Trophoblast cell (in vitro differentiated cells and primary cell): Measurements from ENCODE around the gene WDR46.
A peak's percentile ranks its signal among the peaks of the same experiment; 100 is the strongest.

Experiments used
- DNase-seq, 2 donors: peaks; one replicate each; pipeline ENCODE4 v3.0.0-alpha.2; 2016
- H2AFZ ChIP-seq: 2 replicates; pipeline ENCODE4 v1.6.1; 2013; ENCODE audit warnings: low read length, moderate library complexity, mild to moderate bottlenecking; ENCODE audit not compliant: insufficient read depth, poor library complexity
- H2AK5ac ChIP-seq: 2 replicates; pipeline ENCODE4 v1.6.1; 2013; ENCODE audit warnings: mild to moderate bottlenecking, low read length
- H2BK120ac ChIP-seq: 2 replicates; pipeline ENCODE4 v1.6.1; 2013; ENCODE audit warnings: low read length, mild to moderate bottlenecking, moderate library complexity; ENCODE audit not compliant: insufficient read depth, poor library complexity
- H2BK12ac ChIP-seq: 2 replicates; pipeline ENCODE4 v1.6.1; 2013; ENCODE audit warnings: mild to moderate bottlenecking, low read length, moderate library complexity
- H2BK5ac ChIP-seq: 2 replicates; pipeline ENCODE4 v1.6.1; 2013; ENCODE audit warnings: low read length, low read depth, moderate library complexity, mild to moderate bottlenecking; ENCODE audit not compliant: poor library complexity
- H3K14ac ChIP-seq: 2 replicates; pipeline ENCODE4 v1.6.1; 2013; ENCODE audit warnings: mild to moderate bottlenecking, low read length
- H3K18ac ChIP-seq: 2 replicates; pipeline ENCODE4 v1.6.1; 2013; ENCODE audit warnings: mild to moderate bottlenecking, low read length
- H3K23ac ChIP-seq: 2 replicates; pipeline ENCODE4 v1.6.1; 2013; ENCODE audit warnings: low read length
- H3K27ac ChIP-seq: 2 replicates; pipeline ENCODE4 v1.5.1; 2013; ENCODE audit warnings: low read depth, mild to moderate bottlenecking, inconsistent platforms, low read length, moderate library complexity
- H3K27me3 ChIP-seq: 2 replicates; pipeline ENCODE4 v1.6.1; 2013; ENCODE audit warnings: inconsistent platforms, mild to moderate bottlenecking, low read length, moderate library complexity; ENCODE audit not compliant: insufficient read depth
- H3K36me3 ChIP-seq, 2 experiments: 1 replicate in 1 of 2; 2 replicates in 1 of 2; pipeline ENCODE4 v1.6.1; 2013; ENCODE audit warnings: low read length in 2 of 2, mild to moderate bottlenecking in 2 of 2, moderate library complexity in 1 of 2; ENCODE audit not compliant: insufficient read depth in 2 of 2, control insufficient read depth in 1 of 2
- H3K4ac ChIP-seq: 2 replicates; pipeline ENCODE4 v1.6.1; 2013; ENCODE audit warnings: low read depth, mild to moderate bottlenecking, low read length, moderate library complexity
- H3K4me1 ChIP-seq, 2 experiments: 1 replicate in 1 of 2; 2 replicates in 1 of 2; pipeline ENCODE4 v1.6.1; 2013; ENCODE audit warnings: low read length in 2 of 2, mild to moderate bottlenecking in 2 of 2, moderate library complexity in 1 of 2; ENCODE audit not compliant: insufficient read depth in 2 of 2, control insufficient read depth in 1 of 2
- H3K4me2 ChIP-seq: 2 replicates; pipeline ENCODE4 v1.6.1; 2013; ENCODE audit warnings: inconsistent platforms, mild to moderate bottlenecking, low read length, moderate library complexity
- H3K4me3 ChIP-seq: 2 replicates; pipeline ENCODE4 v1.5.1; 2013; ENCODE audit warnings: mild to moderate bottlenecking, low read depth, low read length, inconsistent platforms
- H3K79me1 ChIP-seq: one replicate; pipeline ENCODE4 v1.6.1; 2013; ENCODE audit warnings: low read length
- H3K79me2 ChIP-seq: 2 replicates; pipeline ENCODE4 v1.6.1; 2013; ENCODE audit warnings: low read length, mild to moderate bottlenecking; ENCODE audit not compliant: control insufficient read depth, insufficient read depth, poor library complexity
- H3K9ac ChIP-seq: 2 replicates; pipeline ENCODE4 v1.6.1; 2013; ENCODE audit warnings: mild to moderate bottlenecking, low read length
- H3K9me3 ChIP-seq: 2 replicates; pipeline ENCODE4 v1.6.1; 2013; ENCODE audit warnings: low read depth, mild to moderate bottlenecking, control low read depth, inconsistent platforms, low read length; ENCODE audit not compliant: insufficient read depth
- H4K12ac ChIP-seq: 2 replicates; pipeline ENCODE4 v1.6.1; 2013; ENCODE audit warnings: low read depth, mild to moderate bottlenecking, low read length, moderate library complexity
- H4K8ac ChIP-seq: 2 replicates; pipeline ENCODE4 v1.6.1; 2013; ENCODE audit warnings: low read depth, mild to moderate bottlenecking, low read length, moderate library complexity
- H4K91ac ChIP-seq: one replicate; pipeline ENCODE4 v1.6.1; 2013; ENCODE audit warnings: low read depth, mild to moderate bottlenecking, low read length, moderate library complexity
- WGBS: extraction: QIAGEN DNeasy Blood & Tissue Kit; methylation state at CpG from one replicate; pipeline ENCODE4 v1.1.7; 2013; ENCODE audit warnings: missing lambda C conversion rate; ENCODE audit not compliant: insufficient read length, insufficient coverage; ENCODE audit errors: extremely low coverage; 5-methylcytosine and 5-hydroxymethylcytosine counted together

Gene WDR46

DNA sequence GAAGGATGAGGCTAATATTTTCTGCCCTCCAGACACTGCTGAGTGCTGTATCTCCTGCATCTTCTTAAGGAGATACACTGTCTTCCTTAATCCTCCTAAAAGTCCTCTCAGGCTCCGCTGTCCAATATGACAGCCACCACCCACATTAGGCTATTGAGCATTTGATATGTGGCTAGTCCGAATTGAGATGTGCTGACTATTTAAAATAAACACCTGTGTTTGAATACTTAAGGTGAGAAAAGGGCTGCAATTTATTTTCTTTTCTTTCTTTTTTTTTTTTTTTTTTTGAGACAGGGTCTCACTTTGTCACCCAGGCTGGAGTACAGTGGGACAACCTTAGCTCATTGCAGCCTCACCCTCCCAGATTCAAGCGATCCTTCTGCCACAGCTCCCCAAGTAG is 12.8 kb upstream of the WDR46 start:
- H3K14ac ChIP-seq: no peak overlapping the region
- no peak overlapping the region for H2BK12ac ChIP-seq
- H2AK5ac ChIP-seq: no peak overlapping the region
- peaks cover 25% of the 10 kb centered on the region for H3K79me1 ChIP-seq
- no peak overlapping the region for H3K18ac ChIP-seq
- H3K27me3 ChIP-seq: no peaks in the 10 kb centered on the region
- no peak overlapping the region for H4K91ac ChIP-seq
- H2BK120ac ChIP-seq: no peak overlapping the region
- no CpG with 5 or more reads among the region's 3 CpGs for WGBS
- H3K9me3 ChIP-seq: no peaks in the 10 kb centered on the region
- H3K79me2 ChIP-seq: peaks cover 15% of the 10 kb centered on the region
- H2AFZ ChIP-seq: no peak overlapping the region
- no peak overlapping the region for H4K12ac ChIP-seq
- DNase-seq: no peak
- no peak overlapping the region for H3K4me2 ChIP-seq
- no peak overlapping the region for H3K4me3 ChIP-seq
- H3K9ac ChIP-seq: no peak overlapping the region
- H3K36me3 ChIP-seq: peaks cover 10 to 18% of the 10 kb centered on the region in 2 experiments
- H4K8ac ChIP-seq: no peak overlapping the region
- peaks cover 2 to 4% of the 10 kb centered on the region in 2 experiments for H3K4me1 ChIP-seq
- no peak overlapping the region for H3K27ac ChIP-seq
- H2BK5ac ChIP-seq: no peak overlapping the region
- no peak overlapping the region for H3K23ac ChIP-seq
- no peak overlapping the region for H3K4ac ChIP-seq

DNA sequence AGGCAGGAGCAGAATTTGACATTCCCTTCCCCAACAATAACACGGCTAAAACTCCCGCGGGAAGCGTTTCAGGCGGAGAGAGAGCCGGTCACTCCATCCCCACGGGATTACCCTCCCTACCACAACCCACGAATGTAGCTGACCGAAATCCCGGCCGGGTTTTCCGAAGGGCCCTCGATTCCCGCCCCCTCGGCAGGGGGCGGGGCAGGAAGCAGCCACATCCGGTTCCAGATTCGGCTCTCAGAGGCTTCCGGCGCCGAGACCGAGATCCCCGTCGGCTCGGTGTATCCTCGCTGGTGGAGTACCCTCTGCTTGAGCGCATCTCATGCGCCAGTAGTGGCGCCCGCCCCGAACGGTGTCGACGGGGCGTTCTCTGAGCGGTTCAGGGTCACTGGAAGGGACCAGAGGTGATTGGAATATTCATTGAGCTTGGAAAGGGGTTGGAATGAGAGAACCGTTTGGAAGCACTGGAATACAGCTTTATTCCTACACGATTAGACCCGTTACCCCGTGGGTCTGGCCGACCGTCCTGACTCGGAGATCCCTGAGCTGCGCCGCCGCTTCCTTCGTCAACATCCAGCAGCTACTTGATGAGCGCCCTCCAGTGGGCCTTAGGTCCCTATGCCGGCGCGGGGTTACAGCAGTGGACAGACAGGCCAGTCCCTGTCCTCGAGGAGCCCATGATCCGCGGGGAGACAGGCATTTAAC is 10.4 kb upstream of the WDR46 start:
- Histone ChIP-seq H3K79me1 (peaks cover 25% of the 10 kb centered on the region), H3K18ac (peak overlapping the region; percentile 91), H4K12ac (peak overlapping the region; percentile 77), H3K27ac (peak overlapping the region; percentile 92), H3K23ac (no peak overlapping the region), H2BK5ac (peak overlapping the region; percentile 94), H3K36me3 (peaks cover 24 to 27% of the 10 kb centered on the region in 2 experiments), H3K27me3 (no peaks in the 10 kb centered on the region), H4K91ac (peak overlapping the region; percentile 95), H3K4me3 (peak overlapping the region; percentile 95), H4K8ac (peak overlapping the region; percentile 95), H3K14ac (peak overlapping the region; percentile 98), H3K4me2 (peak overlapping the region; percentile 93), H3K9ac (peak overlapping the region; percentile 92), H3K9me3 (peaks cover 1% of the 10 kb centered on the region), H3K4me1 (peaks cover 4 to 16% of the 10 kb centered on the region in 2 experiments), H2BK120ac (peak overlapping the region; percentile 84), H2AK5ac (peak overlapping the region; percentile 58), H3K79me2 (peaks cover 22% of the 10 kb centered on the region), H3K4ac (peak overlapping the region; percentile 82), H2AFZ (peak overlapping the region; percentile 61), H2BK12ac (peak overlapping the region; percentile 68)
- peak; percentile 97 to 98 for DNase-seq
- no CpG with 5 or more reads among the region's 54 CpGs for WGBS

DNA sequence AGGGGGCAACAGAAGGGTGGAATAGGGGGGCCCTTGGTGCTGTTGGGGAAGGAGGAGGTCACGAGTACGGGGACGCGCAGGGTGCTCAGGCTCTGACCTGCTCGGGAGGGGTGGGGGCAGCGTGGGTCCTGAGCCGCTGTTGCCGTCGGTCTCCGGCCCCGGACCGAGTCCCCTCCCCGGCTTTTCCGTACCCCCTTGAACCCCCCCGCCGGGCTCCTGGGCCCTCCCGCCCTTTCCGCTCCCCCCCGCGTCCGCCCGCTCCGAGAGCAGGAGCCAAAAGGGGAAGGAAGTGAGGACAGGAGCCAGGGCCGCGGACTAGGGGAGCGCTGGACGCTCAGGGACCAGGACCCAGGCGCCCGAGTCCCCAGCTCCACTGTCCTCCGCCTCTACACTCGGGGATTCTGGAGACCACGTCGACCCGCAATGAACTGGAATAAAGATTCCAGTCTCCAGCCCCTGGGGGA is 9.8 kb upstream of the WDR46 start, which contains the start of gene RGL2:
Gene RGL2, minus strand, starts transcription at position 170 of the 464 bp plus-strand sequence. CDS start 332 bp downstream, outside the sequence.
- Histone ChIP-seq H3K36me3 (peaks cover 20 to 25% of the 10 kb centered on the region in 2 experiments), H3K4me2 (peak within 1 kb of the TSS; percentile 93), H3K79me1 (peaks cover 25% of the 10 kb centered on the region), H2AK5ac (peak within 1 kb of the TSS; percentile 58), H3K4ac (peak within 1 kb of the TSS; percentile 82), H3K9me3 (peaks cover 1% of the 10 kb centered on the region), H2BK5ac (peak within 1 kb of the TSS; percentile 94), H3K18ac (peak within 1 kb of the TSS; percentile 95), H3K4me3 (peak within 1 kb of the TSS; percentile 95), H2BK12ac (peak within 1 kb of the TSS; percentile 68), H3K79me2 (peaks cover 22% of the 10 kb centered on the region), H3K23ac (no peak within 1 kb of the TSS), H3K9ac (peak within 1 kb of the TSS; percentile 92), H4K91ac (peak within 1 kb of the TSS; percentile 95), H4K12ac (peak within 1 kb of the TSS; percentile 77), H3K14ac (peak within 1 kb of the TSS; percentile 98), H4K8ac (peak within 1 kb of the TSS; percentile 95), H3K27me3 (no peaks in the 10 kb centered on the region), H3K27ac (peak within 1 kb of the TSS; percentile 92), H2BK120ac (peak within 1 kb of the TSS; percentile 84), H2AFZ (peak within 1 kb of the TSS; percentile 61), H3K4me1 (peaks cover 4 to 16% of the 10 kb centered on the region in 2 experiments)
- DNase-seq: no peak
- WGBS: no CpG with 5 or more reads among the region's 34 CpGs

DNA sequence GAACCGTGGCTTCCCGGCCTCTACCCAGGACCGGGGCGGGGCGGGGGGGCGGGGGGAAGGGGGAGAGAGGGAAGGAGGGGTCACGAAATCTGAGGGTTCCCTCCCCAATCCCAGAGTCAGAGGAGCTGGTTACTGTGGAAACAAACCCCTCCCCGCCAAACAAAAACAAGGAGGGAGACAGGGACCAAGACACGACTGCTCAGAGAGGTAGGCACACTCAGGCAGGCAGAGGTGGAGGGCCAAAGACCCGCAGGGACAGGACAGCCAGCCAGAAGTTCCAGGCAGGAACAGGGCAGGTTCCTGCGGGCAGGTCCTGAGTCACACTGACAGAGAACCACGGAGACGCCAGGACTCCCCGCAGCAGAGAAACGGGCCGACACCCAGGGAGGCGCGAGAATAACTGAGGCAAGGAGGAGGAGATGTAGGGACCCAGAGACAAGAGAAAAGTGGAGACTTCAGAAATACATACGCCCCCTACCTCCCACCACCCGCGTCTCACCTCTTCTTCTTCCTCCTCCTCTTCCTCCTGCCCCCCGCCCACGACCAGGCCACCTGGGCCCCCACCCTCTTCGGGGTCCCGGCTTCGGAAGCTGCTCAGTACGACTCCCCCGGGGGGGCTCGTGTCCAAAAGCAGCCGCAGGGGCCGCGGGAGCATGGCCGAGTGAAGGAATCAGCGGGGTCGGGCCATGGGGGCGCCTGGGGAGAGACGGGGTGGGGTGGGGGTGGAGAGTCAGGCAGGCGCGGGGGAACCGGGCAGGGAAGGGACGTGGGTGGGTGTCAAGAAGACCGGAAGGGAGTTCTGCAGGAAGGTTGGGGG is 9.1 kb upstream of the WDR46 start:
- H3K36me3 ChIP-seq: peaks cover 25 to 29% of the 10 kb centered on the region in 2 experiments
- H3K9ac ChIP-seq: peak overlapping the region; percentile 24
- H3K9me3 ChIP-seq: peaks cover 1% of the 10 kb centered on the region
- DNase-seq: peak; percentile 94 to 96
- peak overlapping the region; percentile 94 for H2BK5ac ChIP-seq
- peak overlapping the region; percentile 84 for H3K14ac ChIP-seq
- H2AK5ac ChIP-seq: no peak overlapping the region
- peak overlapping the region; percentile 92 for H3K27ac ChIP-seq
- no CpG with 5 or more reads among the region's 42 CpGs for WGBS
- H4K12ac ChIP-seq: peak overlapping the region; percentile 76
- H4K8ac ChIP-seq: peak overlapping the region; percentile 95
- H3K18ac ChIP-seq: peak overlapping the region; percentile 95
- peak overlapping the region; percentile 95 for H4K91ac ChIP-seq
- peaks cover 4 to 16% of the 10 kb centered on the region in 2 experiments for H3K4me1 ChIP-seq
- peak overlapping the region; percentile 72 for H3K4me3 ChIP-seq
- no peak overlapping the region for H3K23ac ChIP-seq
- no peaks in the 10 kb centered on the region for H3K27me3 ChIP-seq
- H3K79me2 ChIP-seq: peaks cover 22% of the 10 kb centered on the region
- H2BK12ac ChIP-seq: no peak overlapping the region
- peak overlapping the region; percentile 64 for H2BK120ac ChIP-seq
- H3K4ac ChIP-seq: peak overlapping the region; percentile 50
- H3K79me1 ChIP-seq: peaks cover 25% of the 10 kb centered on the region
- peak overlapping the region; percentile 93 for H3K4me2 ChIP-seq
- H2AFZ ChIP-seq: peak overlapping the region; percentile 46
